ENCODE measurements around the gene KAZN.

DNA sequence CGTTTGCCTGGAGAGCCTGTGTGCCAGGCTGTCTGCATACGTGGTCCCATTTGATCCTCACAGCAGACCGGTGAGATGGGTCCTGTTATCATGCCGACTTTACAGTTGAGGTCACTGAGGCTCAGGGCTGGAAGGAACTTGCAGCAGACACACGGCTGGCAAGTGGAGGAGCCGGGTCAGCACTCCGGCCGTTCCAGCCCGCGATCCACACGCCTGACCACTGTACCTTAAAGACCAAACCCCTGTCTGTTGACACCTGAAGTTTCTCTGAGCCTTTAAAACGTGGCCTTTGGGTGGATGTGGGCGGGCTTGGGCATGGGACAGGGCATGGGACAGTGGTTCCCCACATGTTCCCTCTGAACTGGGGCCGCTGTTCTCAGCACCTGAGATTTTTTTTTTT, 383.5 kb downstream of the KAZN start:
- TF ChIP-seq EZH2 (IDR thresholded peaks at IDR 0.05; ENCODE audit: low read length) = no peak
- TF ChIP-seq, protein P1, sequence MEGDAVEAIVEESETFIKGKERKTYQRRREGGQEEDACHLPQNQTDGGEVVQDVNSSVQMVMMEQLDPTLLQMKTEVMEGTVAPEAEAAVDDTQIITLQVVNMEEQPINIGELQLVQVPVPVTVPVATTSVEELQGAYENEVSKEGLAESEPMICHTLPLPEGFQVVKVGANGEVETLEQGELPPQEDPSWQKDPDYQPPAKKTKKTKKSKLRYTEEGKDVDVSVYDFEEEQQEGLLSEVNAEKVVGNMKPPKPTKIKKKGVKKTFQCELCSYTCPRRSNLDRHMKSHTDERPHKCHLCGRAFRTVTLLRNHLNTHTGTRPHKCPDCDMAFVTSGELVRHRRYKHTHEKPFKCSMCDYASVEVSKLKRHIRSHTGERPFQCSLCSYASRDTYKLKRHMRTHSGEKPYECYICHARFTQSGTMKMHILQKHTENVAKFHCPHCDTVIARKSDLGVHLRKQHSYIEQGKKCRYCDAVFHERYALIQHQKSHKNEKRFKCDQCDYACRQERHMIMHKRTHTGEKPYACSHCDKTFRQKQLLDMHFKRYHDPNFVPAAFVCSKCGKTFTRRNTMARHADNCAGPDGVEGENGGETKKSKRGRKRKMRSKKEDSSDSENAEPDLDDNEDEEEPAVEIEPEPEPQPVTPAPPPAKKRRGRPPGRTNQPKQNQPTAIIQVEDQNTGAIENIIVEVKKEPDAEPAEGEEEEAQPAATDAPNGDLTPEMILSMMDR (optimal IDR thresholded peaks at IDR 0.05 in 1 of 3, IDR thresholded peaks at IDR 0.05 in 1 of 3, conservative IDR thresholded peaks at IDR 0.05 in 1 of 3; ENCODE audit: extremely low read depth in 1 of 3, insufficient read depth in 2 of 3, low read length in 3 of 3) = no peak
